Mucosa of stomach (tissue), 1 donor: ENCODE measurements around the gene ACOX1.

ENCODE experiments used
- H3K27me3 ChIP-seq: one replicate; pipeline ENCODE4 v1.7.0; 2013; ENCODE audit warnings: mild to moderate bottlenecking, low read length; ENCODE audit not compliant: control insufficient read depth, insufficient read depth
- H3K36me3 ChIP-seq: one replicate; pipeline ENCODE4 v1.7.0; 2013; ENCODE audit warnings: low read length; ENCODE audit not compliant: control insufficient read depth, insufficient read depth
- H3K4me1 ChIP-seq: one replicate; pipeline ENCODE4 v1.7.0; 2013; ENCODE audit warnings: mild to moderate bottlenecking, low read length; ENCODE audit not compliant: control insufficient read depth, insufficient read depth
- H3K4me3 ChIP-seq: one replicate; pipeline ENCODE4 v1.7.0; 2013; ENCODE audit warnings: low read length
- H3K9ac ChIP-seq: one replicate; pipeline ENCODE4 v1.7.0; 2013; ENCODE audit warnings: mild to moderate bottlenecking, low read length, moderate library complexity
- H3K9me3 ChIP-seq: one replicate; pipeline ENCODE4 v1.7.0; 2013; ENCODE audit warnings: mild to moderate bottlenecking, low read length, moderate library complexity; ENCODE audit not compliant: control insufficient read depth
- donor health status: Pancreatic carcinoma.

ACOX1 gene

DNA sequence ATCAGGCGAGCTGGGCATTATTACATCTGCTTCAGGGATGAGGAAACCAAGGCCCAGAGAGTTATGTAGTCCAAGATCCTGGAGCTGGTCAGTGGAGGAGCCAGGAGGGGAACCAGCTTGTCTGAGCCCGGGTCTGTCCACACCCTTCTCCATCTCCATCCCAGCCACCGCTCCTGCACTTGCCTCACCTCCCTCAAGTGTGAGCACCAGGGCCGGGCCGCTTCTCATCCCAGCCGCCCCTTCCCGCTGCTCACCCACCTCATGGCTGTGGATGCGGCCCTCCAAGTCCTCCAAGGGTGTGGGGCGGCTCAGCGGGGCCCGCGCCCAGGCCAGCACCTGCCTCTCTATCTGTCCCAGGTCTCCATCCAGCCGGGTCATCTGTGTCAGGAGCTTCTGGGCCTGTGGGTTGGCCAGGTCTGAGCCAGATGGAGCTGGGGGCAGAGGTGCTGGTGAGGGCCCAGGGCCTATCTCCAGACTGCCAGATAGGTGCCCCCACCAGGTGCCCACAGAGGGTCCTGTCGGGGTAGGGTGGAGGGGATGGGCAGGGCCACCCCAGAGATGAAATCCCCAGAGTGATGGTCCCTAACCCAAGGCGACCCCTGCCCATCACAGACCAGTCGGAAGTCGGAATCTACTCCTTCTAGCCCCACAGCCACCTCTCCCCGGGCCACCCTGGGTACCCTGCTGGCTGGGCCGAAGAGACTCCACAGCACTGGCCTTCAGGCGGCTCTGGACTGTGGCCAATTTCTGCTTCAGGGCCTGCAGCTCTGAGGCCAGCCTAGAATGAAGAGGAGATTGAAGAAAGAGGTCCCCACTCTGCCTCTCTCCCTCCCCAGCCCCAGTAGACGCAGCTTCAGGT is 38.7 kb upstream of the ACOX1 start:
- Histone ChIP-seq H3K4me1 (peaks cover 9% of the 10 kb centered on the region), H3K9me3 (no peaks in the 10 kb centered on the region), H3K9ac (no peak overlapping the region), H3K27me3 (no peaks in the 10 kb centered on the region), H3K36me3 (no peaks in the 10 kb centered on the region), H3K4me3 (no peak overlapping the region)

DNA sequence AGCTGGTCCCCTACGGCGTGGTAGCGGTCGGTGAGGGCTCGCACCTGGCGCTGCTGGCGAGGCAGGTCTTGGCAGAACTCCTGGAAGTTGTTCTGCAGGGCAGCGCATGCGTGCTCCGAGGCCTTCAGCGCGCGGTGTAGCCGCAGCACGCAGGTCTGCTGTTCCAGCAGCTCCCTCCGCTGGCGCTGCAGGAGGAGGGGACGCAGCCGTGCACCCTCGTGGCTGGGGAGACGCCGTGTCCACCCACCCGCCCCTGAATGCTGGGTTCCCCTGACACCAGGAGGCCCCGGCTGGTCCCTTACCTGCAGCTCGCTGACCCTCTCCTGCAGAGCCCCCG is 35.9 kb upstream of the ACOX1 start:
- H3K4me1 ChIP-seq: peaks cover 9% of the 10 kb centered on the region
- H3K9ac ChIP-seq: no peak overlapping the region
- H3K36me3 ChIP-seq: no peaks in the 10 kb centered on the region
- H3K9me3 ChIP-seq: no peaks in the 10 kb centered on the region
- no peaks in the 10 kb centered on the region for H3K27me3 ChIP-seq
- H3K4me3 ChIP-seq: no peak overlapping the region

DNA sequence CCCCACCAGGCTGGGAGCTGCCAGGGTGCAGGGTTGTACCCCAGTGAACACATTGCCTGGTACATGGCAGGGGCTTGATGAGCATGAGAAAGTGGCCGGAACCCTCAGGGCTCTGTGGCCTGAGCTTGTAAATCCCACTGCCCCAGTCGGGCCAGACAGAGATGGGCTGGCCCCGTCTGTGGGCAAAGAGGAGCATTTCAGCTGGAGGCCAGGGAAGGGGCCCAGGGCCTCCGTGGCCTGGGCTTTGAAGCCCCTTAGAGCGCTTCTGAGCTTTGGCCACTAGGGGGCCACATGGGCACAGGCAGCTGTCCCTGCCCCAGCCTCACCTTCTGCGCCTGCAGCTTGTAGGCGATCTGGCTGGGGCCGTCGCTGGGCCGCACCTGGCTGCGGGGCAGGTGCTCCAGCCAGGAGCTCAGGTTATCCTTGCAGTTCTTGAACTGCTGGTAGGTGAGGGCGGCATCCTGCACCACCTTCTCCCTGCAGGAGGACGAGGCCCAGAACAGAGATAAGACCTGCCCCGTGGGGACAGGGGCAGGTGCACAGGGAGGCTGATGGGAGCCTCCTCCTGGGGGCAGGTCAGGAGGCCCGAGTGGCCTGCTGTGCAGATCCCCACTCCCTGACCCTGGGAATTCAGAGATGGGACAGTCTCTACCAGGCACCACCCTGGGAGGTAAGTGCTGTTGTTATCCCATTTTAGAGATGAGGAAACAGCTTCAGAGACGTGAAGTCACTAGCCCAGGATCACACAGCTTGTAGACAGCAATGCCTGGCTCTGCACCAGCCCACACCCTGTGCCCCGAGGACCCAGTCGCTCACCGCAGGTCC is 35.3 kb upstream of the ACOX1 start:
- Histone ChIP-seq H3K36me3 (no peaks in the 10 kb centered on the region), H3K27me3 (no peaks in the 10 kb centered on the region), H3K4me1 (peaks cover 9% of the 10 kb centered on the region), H3K9me3 (no peaks in the 10 kb centered on the region), H3K9ac (no peak overlapping the region), H3K4me3 (no peak overlapping the region)

DNA sequence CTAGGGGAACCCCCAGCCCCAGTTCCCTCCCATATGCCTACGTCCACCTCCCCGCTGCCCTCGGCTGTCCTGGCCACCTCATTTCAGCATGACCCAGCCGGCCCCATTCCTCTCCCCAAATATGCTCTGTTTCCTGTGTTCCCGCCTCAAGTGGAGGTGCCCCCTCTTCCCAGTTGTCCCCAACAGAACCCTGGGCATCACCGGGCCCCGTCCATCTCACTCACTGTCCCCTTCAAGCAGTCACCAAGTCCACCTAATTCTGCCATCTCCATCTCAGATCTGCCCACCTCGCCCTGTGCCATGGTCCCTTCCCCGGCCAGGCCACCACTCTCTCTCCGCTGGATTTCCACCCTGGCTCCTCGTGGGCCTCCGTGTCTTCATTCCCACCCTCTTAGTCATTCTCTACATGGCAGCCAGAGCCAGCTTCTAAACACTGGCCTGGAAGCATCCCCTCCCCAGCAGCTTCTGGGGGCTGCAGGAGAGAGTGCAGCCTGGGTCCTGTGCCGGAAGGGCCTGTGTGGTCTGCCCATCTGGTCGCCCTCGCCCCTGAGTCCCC is 34.5 kb upstream of the ACOX1 start:
- H3K27me3 ChIP-seq: no peaks in the 10 kb centered on the region
- H3K36me3 ChIP-seq: no peaks in the 10 kb centered on the region
- no peak overlapping the region for H3K4me3 ChIP-seq
- H3K9me3 ChIP-seq: no peaks in the 10 kb centered on the region
- no peak overlapping the region for H3K9ac ChIP-seq
- peaks cover 9% of the 10 kb centered on the region for H3K4me1 ChIP-seq

DNA sequence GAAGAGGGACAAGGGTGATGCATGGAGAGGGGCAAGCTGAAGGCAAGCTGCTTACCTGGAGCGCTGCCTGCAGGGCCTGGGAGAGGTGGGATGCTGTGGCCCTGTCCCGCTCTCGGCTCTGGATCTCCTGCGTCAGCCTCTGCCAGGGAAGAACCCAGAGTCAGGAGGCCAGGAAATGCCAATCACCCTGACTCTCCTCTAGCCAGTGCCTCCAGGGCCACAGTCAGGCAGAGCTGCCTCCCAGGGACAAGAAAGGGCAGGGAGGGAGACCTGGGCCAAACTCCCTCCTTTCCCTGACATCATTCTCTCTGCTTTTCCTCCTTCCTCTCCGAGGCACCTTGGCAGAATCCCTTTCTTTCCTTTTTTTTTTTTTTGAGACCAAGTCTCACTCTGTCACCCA is 33.0 kb upstream of the ACOX1 start:
- no peaks in the 10 kb centered on the region for H3K9me3 ChIP-seq
- H3K36me3 ChIP-seq: no peaks in the 10 kb centered on the region
- H3K27me3 ChIP-seq: no peaks in the 10 kb centered on the region
- H3K9ac ChIP-seq: no peak overlapping the region
- peaks cover 9% of the 10 kb centered on the region for H3K4me1 ChIP-seq
- H3K4me3 ChIP-seq: no peak overlapping the region

DNA sequence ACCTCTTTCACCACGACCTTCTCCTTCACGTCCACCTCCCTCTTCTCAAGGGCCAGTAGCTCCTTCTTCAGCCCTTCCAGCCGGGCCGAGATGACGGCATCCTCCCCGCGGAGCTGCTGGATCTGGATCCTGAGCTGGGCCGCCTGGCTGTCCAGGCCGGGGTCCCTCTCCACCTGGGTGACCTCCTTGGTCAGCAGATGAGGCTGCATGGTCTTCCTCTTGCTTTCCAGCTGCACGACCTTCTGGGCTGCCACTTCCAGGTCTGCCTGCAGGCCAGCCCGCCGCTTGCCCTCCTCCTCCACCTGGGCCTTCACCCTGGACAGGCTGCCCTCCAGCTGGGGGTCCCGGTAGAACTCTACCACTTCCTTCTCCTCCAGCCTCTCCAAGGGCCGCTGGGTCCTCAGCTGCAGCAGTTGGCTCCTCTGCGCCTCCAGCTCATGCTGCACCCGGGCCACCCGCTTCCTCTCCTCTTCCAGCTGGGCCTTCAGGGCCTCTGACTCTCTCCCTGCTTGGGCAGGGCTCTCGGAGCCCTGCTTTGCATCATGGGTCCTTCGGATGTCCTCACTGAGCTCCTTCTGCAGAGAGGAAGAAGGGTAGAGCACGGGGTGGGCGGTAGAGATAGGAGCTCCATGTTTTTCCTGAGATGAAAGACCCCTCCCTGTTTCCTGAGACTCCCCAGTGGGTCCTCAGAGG is 31.1 kb upstream of the ACOX1 start:
- Histone ChIP-seq H3K36me3 (no peaks in the 10 kb centered on the region), H3K9ac (no peak overlapping the region), H3K27me3 (no peaks in the 10 kb centered on the region), H3K9me3 (no peaks in the 10 kb centered on the region), H3K4me3 (no peak overlapping the region), H3K4me1 (peaks cover 18% of the 10 kb centered on the region)

DNA sequence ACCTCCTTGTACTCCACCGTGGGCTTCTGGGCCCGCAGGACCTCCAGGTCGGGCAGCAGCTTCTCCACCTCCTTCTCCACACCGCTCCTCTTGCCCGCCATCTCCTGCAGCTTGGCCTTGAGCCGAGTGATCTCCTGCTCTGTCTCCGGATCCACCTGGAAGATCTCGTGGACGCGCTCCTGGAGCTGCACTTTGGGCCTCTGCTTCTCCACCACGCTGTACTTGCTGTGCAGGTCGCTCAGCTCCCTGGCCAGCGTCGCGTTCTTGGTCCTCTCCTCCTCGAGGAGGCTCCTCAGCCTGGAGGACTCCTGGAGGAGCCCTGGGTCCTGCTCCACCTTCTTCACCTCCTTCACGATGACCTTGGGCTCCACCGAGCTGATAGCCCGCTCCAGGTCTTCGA is 30.5 kb upstream of the ACOX1 start:
- Histone ChIP-seq H3K36me3 (no peaks in the 10 kb centered on the region), H3K9me3 (no peaks in the 10 kb centered on the region), H3K27me3 (no peaks in the 10 kb centered on the region), H3K9ac (no peak overlapping the region), H3K4me1 (peaks cover 22% of the 10 kb centered on the region), H3K4me3 (no peak overlapping the region)

DNA sequence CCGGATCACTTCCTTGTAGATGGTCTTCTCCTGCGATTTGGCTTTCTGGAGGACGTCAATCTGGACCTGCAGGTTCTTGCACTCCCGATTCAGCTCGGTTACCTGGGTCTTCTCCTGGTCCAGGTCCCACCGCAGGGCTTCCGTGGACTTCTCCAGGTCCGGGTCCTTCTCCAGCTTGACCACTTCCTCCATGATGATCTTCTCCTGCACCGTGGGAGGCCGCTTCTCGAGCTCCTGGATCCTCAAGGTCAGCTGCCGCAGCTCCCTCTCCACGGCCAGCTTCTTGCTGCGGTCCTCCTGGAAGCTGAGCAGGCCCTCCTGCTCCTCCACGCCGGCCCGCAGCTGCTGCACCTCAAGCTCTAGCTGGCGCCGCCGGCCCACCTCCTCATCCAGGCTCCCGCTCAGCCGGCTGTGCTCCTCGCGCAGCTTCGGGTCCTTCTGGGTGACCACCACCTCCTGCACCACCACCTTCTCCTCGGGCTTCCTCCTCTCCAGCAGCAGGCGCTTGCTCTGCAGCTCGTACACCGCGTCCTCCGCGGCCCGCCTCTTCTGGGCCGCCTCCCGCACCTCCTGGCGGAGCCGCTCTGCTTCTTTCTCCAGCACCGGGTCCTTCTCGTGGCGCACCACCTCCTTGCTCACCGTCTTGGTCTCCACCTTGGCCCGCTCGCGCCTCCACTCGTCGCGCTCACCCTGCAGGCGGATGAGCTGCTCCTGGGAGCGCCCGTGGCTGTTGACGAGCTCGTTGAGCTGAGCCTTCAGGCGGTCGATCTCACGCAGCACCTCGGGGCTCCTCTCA is 29.9 kb upstream of the ACOX1 start:
- Histone ChIP-seq H3K4me1 (peaks cover 18% of the 10 kb centered on the region), H3K4me3 (no peak overlapping the region), H3K27me3 (no peaks in the 10 kb centered on the region), H3K9me3 (no peaks in the 10 kb centered on the region), H3K9ac (no peak overlapping the region), H3K36me3 (no peaks in the 10 kb centered on the region)

DNA sequence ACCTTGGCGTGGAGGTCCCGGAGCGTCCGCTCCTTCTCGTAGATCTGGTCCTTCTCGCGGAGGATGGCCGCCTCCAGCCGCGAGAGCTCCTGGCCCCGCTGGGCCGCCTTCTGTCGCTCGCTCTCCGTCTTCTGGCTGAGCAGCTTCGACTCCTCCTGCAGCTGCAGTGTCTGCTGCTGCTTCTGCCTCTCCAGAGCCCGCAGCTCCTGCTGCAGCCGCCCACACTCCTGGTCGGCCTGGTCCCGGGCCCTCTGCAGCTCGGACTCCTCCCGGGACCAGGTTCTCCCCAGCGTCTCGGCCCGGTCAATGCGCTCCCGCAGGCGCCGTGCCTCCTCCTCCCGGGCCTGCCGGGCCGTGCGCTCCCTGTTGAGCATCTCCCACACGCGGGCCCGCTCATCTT is 29.2 kb upstream of the ACOX1 start:
- H3K9me3 ChIP-seq: no peaks in the 10 kb centered on the region
- H3K9ac ChIP-seq: no peak overlapping the region
- no peaks in the 10 kb centered on the region for H3K27me3 ChIP-seq
- no peaks in the 10 kb centered on the region for H3K36me3 ChIP-seq
- H3K4me3 ChIP-seq: no peak overlapping the region
- H3K4me1 ChIP-seq: peaks cover 24% of the 10 kb centered on the region

DNA sequence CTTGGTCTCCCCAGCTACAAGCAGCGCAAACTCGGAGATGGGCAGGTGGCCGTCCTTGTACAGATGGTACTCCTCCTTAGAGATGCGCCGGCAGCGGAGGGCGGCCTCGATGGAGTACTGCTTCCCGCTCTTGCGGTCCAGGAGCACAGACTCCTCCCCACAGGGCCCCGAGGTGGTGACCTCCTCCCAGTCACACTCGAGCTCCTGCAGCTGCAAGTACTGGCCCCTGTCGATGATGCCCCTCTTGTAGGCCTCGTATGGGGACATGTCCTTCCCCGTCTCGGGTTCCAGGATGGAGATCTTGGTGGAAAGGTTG is 28.8 kb upstream of the ACOX1 start:
- Histone ChIP-seq H3K27me3 (no peaks in the 10 kb centered on the region), H3K9ac (no peak overlapping the region), H3K36me3 (no peaks in the 10 kb centered on the region), H3K4me1 (peaks cover 28% of the 10 kb centered on the region), H3K9me3 (no peaks in the 10 kb centered on the region), H3K4me3 (no peak overlapping the region)

DNA sequence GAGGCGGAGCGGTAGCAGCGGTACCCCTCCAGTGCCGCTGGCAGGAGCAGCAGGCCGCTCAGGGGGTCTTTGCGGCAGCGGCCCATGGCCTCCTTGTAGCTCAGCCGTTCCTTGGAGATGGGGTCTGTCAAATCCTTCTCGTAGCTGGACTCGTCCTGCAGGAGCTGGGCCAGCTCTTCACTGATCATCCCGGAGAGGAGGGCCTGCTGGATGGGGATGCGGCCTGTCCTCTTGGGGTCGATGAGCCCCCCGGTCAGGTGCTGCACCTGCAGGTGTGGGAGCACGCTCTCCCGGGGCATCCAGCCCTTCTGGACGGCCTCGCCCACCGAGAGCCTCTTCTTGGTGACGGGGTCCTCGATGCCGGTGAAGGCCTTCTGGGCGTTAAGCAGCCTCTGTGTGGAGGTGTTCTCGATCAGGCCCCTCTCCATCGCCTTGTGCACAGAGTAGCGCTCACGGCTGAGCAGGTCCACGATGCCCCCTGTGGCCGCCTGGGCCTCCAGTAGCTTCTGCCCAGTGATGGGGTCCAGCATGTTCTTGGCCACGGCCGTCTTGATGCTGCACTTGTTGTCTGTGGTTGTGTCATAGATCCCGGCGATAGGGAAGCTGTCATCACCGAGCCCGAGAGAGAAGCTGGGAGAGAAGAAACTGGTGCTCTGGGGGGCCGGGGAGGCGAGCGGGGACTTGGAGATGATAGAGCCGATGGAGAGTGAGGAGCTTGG is 28.3 kb upstream of the ACOX1 start:
- no peak overlapping the region for H3K4me3 ChIP-seq
- no peaks in the 10 kb centered on the region for H3K36me3 ChIP-seq
- H3K4me1 ChIP-seq: peaks cover 30% of the 10 kb centered on the region
- H3K27me3 ChIP-seq: no peaks in the 10 kb centered on the region
- H3K9ac ChIP-seq: no peak overlapping the region
- no peaks in the 10 kb centered on the region for H3K9me3 ChIP-seq
